Umbilical cord (tissue), 2 donors: ENCODE data around the gene HNRNPF. TPM values are rescaled to one million over a fixed set of nuclear protein-coding genes. Genes with fewer than 3 reads are reported as not detected.
A peak's percentile ranks its signal among the peaks of the same experiment; 100 is the strongest.
"Not testable (repeated sequence)": the region's sequence is repeated elsewhere in the genome, so short reads cannot be mapped to it uniquely, and the experiment has no call there.

ENCODE experiments used
- DNase-seq: peaks from one replicate; pipeline ENCODE4 v3.0.0-alpha.2; 2015; ENCODE audit warnings: low spot score
- total RNA-seq: library from RNA; depleted of rRNA; stranded (reverse); fragments of >200 nt; gene quantifications from one replicate; pipeline ENCODE4 v1.2.3, GENCODE V29; 2014; ENCODE audit warnings: low replicate concordance; ENCODE audit not compliant: insufficient read depth

The HNRNPF gene, protein sequence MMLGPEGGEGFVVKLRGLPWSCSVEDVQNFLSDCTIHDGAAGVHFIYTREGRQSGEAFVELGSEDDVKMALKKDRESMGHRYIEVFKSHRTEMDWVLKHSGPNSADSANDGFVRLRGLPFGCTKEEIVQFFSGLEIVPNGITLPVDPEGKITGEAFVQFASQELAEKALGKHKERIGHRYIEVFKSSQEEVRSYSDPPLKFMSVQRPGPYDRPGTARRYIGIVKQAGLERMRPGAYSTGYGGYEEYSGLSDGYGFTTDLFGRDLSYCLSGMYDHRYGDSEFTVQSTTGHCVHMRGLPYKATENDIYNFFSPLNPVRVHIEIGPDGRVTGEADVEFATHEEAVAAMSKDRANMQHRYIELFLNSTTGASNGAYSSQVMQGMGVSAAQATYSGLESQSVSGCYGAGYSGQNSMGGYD
- 130 TPM for total RNA-seq

DNA sequence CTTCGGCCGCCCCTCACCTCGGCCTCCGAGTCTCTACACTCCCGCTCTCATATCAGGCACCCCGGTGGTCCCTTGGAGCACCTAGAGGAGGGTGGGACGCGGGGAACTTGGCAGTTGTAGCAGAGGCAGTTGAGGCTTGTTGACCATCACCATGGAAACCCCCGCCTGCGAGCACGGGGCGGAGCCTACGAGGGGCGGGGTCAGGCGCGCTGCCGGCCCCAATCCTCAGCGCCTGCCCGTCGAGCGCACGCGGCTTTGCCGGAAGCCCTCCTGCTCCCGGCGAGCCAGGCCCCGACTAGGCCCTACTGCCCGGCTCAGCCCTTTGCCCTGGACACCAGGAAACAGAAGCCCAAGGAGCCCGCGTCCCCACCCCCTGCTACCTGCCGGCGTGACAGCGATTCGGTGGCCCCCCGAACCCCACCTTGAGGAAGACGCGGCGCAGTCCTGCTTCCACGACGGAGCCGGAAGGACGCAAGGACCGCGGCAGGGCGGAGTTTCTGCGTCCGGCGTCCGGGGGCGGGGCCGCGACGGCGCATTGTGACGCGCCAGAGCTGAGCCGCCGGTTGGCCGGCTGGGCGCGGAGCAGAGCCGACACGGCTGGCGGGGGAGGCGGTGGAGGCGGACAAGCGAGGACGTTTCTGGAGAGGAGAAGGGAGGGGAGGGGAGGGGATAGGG lies at the start of gene HNRNPF:
Gene HNRNPF (minus strand): TSS at position 477 of the 675 bp plus-strand sequence. CDS start 21,302 bp downstream, outside the sequence.
- peak; percentile 98 for DNase-seq

DNA sequence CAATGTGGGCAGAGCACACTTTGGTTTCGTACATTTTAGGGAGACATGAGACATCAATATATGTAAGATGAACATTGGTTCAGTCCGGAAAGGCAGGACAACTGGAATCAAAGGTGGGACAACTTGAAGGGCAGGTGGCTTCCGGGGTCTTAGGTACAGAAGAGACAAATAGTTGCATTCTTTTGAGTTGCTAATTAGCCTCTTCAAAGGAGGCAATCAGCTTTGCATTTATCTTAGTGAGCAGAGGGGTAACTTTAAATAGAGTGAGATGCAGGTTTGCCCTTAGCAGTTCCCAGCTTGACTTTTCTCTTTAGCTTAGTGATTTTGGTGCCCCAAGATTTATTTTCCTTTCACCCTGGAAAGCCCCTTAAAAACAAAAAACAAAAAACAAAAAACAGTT lies 49.2 kb upstream of the HNRNPF start:
- DNase-seq: no peak

DNA sequence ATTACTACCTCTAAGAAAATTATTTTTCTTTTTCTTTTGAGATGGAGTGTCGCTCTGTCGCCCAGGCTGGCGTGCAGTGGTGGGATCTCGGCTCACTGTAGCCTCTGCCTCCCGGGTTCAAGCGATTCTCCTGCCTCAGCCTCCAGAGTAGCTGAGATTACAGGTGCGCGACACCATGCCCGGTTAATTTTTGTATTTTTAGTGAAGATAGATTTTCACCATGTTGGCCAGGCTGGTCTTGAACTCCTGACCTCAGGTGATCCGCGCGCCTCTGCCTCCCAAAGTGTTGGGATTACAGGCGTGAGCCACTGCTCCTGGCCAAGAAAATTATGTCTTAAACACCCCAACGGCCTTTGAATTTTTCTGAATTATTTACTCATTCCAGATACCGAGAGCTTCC lies 47.6 kb upstream of the HNRNPF start:
- DNase-seq: not testable (repeated sequence)

DNA sequence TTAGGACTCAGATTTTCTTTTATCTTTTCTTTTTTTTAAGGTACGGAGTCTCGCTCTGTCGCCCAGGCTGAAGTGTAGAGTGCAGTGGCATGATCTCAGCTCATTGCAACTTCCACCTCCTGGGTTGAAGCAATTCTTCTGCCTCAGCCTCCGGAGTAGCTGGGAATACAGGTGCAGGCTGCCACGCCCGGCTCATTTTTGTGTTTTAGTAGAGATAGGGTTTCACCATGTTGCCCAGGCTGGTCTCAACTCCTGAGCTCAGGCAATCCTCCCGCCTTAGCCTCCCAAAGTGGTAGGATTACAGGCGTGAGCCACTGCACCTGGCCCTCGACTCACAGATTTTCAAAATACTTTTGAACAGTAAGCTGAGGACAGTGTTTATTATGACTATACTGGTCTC lies 45.0 kb upstream of the HNRNPF start:
- not testable (repeated sequence) for DNase-seq

DNA sequence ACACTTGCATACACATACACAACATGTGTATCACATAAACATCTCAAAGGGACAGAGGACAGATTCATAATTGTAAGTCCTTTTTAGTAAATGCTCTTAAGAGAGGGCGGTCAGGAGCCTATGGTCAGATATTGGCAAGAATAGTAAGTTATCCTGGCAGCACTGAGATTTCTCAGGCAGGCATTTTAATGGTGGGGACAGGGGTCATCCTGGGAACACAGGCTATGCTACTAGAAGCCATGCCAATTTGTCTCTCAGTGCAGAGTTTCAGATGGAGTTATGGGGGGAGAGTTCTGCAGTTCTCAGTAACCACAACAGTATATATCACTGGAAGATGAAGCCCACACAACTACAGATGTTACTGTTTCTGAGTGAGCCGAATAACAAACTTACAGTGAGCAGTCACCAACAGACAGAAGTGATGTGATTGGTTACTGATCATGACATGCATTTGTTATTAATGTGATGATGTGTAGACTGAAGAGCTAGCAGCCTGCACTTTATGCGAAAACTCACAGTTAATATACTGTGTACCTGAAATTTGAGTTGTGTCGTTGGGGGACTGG lies 44.4 kb upstream of the HNRNPF start:
- DNase-seq: no peak

DNA sequence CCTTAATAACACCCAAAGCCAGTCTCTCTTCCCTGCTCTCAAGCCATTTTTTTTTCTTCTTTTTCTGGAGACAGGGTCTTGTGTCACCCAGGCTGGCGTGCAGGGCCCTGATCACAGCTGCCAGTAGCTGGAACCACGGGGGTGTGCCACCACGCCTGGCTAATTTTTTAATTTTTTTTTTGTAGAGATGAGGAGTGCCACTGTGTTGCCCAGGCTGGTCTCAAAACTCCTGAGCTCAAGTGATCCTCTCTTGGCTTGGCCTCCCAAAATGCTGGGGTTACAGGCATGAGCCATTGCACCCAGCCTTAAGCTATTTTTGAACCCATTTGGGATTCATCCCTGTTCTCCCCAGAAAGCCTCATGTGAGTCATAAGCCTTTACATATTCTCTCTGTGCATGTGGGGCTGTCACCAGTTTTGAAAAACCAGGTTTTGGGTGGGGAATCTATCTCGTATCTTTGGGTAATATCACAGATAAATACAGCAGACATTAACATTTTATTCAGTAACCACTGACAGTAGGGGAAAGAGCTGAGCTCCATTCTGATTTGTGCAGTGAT lies 43.4 kb upstream of the HNRNPF start:
- peak; percentile 23 for DNase-seq

DNA sequence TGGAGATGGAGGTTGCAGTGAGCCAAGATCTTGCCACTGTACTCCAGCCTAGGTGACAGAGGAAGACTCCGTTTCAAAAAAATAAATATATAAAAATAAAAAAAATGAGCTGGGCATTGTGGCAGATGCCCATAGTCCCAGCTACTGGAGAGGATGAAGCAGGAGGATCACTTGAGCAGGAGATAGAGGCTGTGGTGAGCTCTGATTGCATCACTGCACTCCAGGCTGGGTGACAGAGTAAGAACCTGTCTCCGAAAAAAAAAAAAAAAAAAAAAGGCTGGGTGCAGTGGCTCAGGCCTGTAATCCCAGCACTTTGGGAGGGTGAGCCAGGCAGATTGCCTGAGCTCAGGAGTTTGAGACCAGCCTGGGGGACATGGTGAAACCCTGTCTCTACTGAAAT lies 39.8 kb upstream of the HNRNPF start:
- no peak for DNase-seq

- not testable (repeated sequence) for DNase-seq
Observed at GRCh38 chr10:43446219-43447017, 37.4 kb upstream of the HNRNPF start.

GRCh38 chr10:43444897-43445466 lies 36.0 kb upstream of the HNRNPF start:
- no peak for DNase-seq

- no peak for DNase-seq
Observed at GRCh38 chr10:43444323-43444722, 35.3 kb upstream of the HNRNPF start.

- DNase-seq: no peak
Observed at GRCh38 chr10:43440463-43441134, 31.6 kb upstream of the HNRNPF start.

DNA sequence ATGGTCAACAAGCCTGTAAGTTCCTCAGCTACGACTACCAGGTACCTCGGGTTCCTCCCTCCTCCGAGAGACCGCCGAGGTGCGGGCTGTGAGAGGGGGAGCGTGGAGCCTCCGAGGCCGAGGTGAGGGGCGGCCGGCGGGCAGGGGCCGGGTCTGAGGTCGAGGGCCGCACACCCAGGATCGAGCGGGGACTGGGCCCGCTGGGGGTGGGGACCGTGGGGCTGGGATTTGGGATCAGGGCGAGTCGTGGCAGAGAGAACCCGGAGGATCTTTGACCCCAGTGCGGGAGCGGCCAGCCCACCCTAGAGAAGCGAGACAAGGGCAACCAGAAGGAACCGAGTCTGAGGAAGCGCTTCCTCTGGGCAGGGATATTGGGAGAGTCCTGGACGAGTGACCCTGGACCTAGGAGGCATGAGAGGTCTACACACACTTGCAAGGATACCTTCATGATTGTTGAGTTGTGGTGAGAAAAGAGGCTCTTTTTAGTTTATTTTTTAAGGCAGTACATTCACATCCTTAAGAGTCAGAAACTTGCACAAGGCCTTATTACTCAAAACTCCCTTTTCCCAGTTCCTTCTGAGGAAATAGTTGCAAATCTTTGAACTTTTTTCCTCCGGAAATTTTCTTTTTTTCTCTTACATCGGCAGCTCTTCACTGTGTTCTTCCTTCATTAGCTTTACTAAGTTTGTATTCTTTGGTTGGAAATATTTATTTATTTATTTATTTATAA lies 28.3 kb upstream of the HNRNPF start:
- DNase-seq: no peak

- DNase-seq: peak; percentile 96
Observed at GRCh38 chr10:43436291-43437140, 27.5 kb upstream of the HNRNPF start, which contains the start of gene ZNF487. ZNF487 (plus strand) TSS chr10:43437111; CDS start chr10:43475814, 38,703 bp downstream.

GRCh38 chr10:43430926-43431663 lies 22.1 kb upstream of the HNRNPF start:
- DNase-seq: no peak

- no peak for DNase-seq
Observed at GRCh38 chr10:43427166-43427825, 18.3 kb upstream of the HNRNPF start.

- DNase-seq: not testable (repeated sequence)
Observed at GRCh38 chr10:43426476-43426875, 17.5 kb upstream of the HNRNPF start.

GRCh38 chr10:43424416-43424815 lies 15.4 kb upstream of the HNRNPF start:
- no peak for DNase-seq
